GM23338 (cell line): Measurements from ENCODE around the gene ELAC2. TPM values are rescaled to one million over a fixed set of nuclear protein-coding genes. Genes with fewer than 3 reads are reported as not detected.

Source experiments
- ATAC-seq: fragments of 200-7000 bp; cut with Tn5 transposase; 3 replicates; pipeline ENCODE4 v1.9.1; 2020
- DNase-seq: peaks from one replicate; pipeline ENCODE4 v3.0.0-alpha.2; 2015; ENCODE audit warnings: low spot score
- H2AFZ ChIP-seq: fragments of 200-600 bp; sonication (generic); 2 replicates; pipeline ENCODE4 v1.8.0; 2016; ENCODE audit warnings: antibody characterized with exemption, mild to moderate bottlenecking, moderate library complexity
- H3F3A ChIP-seq: fragments of 200-600 bp; sonication (generic); replicated peaks from 2 replicates; pipeline ENCODE4 v1.8.0; 2017; ENCODE audit warnings: antibody characterized with exemption, mixed run types, low read depth
- H3K27ac ChIP-seq: fragments of 200-600 bp; sonication (generic); 2 replicates; pipeline ENCODE4 v1.6.1; 2016; ENCODE audit warnings: low read depth
- H3K27me3 ChIP-seq: fragments of 200-600 bp; sonication (generic); 2 replicates; pipeline ENCODE4 v1.8.0; 2016; ENCODE audit warnings: mild to moderate bottlenecking, mixed run types, moderate library complexity; ENCODE audit not compliant: insufficient read depth
- H3K36me3 ChIP-seq: fragments of 200-600 bp; sonication (generic); 2 replicates; pipeline ENCODE4 v1.8.0; 2016; ENCODE audit warnings: mild to moderate bottlenecking; ENCODE audit not compliant: insufficient read depth
- H3K4me1 ChIP-seq: fragments of 200-600 bp; sonication (generic); 2 replicates; pipeline ENCODE4 v1.8.0; 2016; ENCODE audit warnings: mild to moderate bottlenecking, moderate library complexity; ENCODE audit not compliant: insufficient read depth
- H3K4me2 ChIP-seq: fragments of 200-600 bp; sonication (generic); 2 replicates; pipeline ENCODE4 v1.7.1; 2017; ENCODE audit warnings: mixed run types
- H3K4me3 ChIP-seq: fragments of 200-600 bp; sonication (generic); 2 replicates; pipeline ENCODE4 v1.6.1; 2016; ENCODE audit warnings: mixed run types
- H3K79me2 ChIP-seq: fragments of 200-600 bp; sonication (generic); replicated peaks from 2 replicates; pipeline ENCODE4 v1.8.0; 2017; ENCODE audit warnings: mild to moderate bottlenecking; ENCODE audit not compliant: insufficient read depth
- H3K9me2 ChIP-seq: fragments of 200-600 bp; sonication (generic); 2 replicates; pipeline ENCODE4 v1.8.0; 2017; ENCODE audit not compliant: insufficient read depth
- H4K20me1 ChIP-seq: fragments of 200-600 bp; sonication (generic); replicated peaks from 2 replicates; pipeline ENCODE4 v1.8.0; 2017; ENCODE audit warnings: mild to moderate bottlenecking; ENCODE audit not compliant: insufficient read depth
- H3K27ac Mint-ChIP-seq: 2 replicates; pipeline ENCODE4 v1.8.0; 2020; ENCODE audit warnings: inconsistent platforms, mild to moderate bottlenecking, moderate library complexity, mixed read lengths
- H3K27me3 Mint-ChIP-seq: 3 replicates; pipeline ENCODE4 v1.8.0; 2022; ENCODE audit warnings: low read depth, mild to moderate bottlenecking, moderate library complexity, mixed read lengths, inconsistent platforms; ENCODE audit not compliant: insufficient read depth, poor library complexity
- H3K36me3 Mint-ChIP-seq: 3 replicates; pipeline ENCODE4 v1.8.0; 2021; ENCODE audit warnings: low read depth, mild to moderate bottlenecking, inconsistent platforms, moderate library complexity, mixed read lengths
- H3K4me1 Mint-ChIP-seq: 3 replicates; pipeline ENCODE4 v1.8.0; 2020; ENCODE audit warnings: mild to moderate bottlenecking, inconsistent platforms, mixed read lengths
- H3K4me3 Mint-ChIP-seq: 3 replicates; pipeline ENCODE4 v1.8.0; 2021; ENCODE audit warnings: moderate library complexity, mild to moderate bottlenecking, inconsistent platforms, mixed read lengths
- H3K9me3 Mint-ChIP-seq: 3 replicates; pipeline ENCODE4 v1.8.0; 2020; ENCODE audit warnings: moderate library complexity, mild to moderate bottlenecking, inconsistent platforms, mixed read lengths
- CREB1 ChIP-seq: fragments of 250-450 bp; sonication (Bioruptor Pico); IDR thresholded peaks from 2 replicates; pipeline ENCODE4 v1.5.0; 2020; ENCODE audit warnings: low read depth, mild to moderate bottlenecking, moderate library complexity
- CTCF ChIP-seq, 2 experiments: fragments of 200-600 bp in 1 of 2; sonication (generic) in 1 of 2; conservative IDR thresholded peaks; 2 replicates each; pipeline versions ENCODE4 v1.5.1 to v1.6.1; 2016 to 2017; ENCODE audit warnings: antibody characterized with exemption in 2 of 2, low read depth in 2 of 2, mild to moderate bottlenecking in 2 of 2, moderate library complexity in 1 of 2
- ETS1 ChIP-seq: IDR thresholded peaks from 2 replicates; pipeline ENCODE4 v1.6.1; 2016; ENCODE audit warnings: antibody characterized with exemption
- EZH2 ChIP-seq: fragments of 200-600 bp; sonication (generic); IDR thresholded peaks from one replicate; pipeline ENCODE4 v1.8.0; 2017; ENCODE audit warnings: antibody characterized with exemption, mild to moderate bottlenecking, low read depth; ENCODE audit not compliant: unreplicated experiment
- EZH2phosphoT487 ChIP-seq: fragments of 200-600 bp; sonication (generic); IDR thresholded peaks from one replicate; pipeline ENCODE4 v1.8.1; 2018; ENCODE audit warnings: antibody characterized with exemption; ENCODE audit not compliant: unreplicated experiment
- JUNB ChIP-seq: IDR thresholded peaks from one replicate; pipeline ENCODE4 v1.6.1; 2016; ENCODE audit warnings: antibody characterized with exemption; ENCODE audit not compliant: unreplicated experiment
- NANOG ChIP-seq: IDR thresholded peaks from 2 replicates; pipeline ENCODE4 v1.6.1; 2016; ENCODE audit warnings: antibody characterized with exemption, borderline replicate concordance
- POLR2AphosphoS5 ChIP-seq: IDR thresholded peaks from 2 replicates; pipeline ENCODE4 v1.6.1; 2016; ENCODE audit warnings: antibody characterized with exemption, low read depth
- REST ChIP-seq: IDR thresholded peaks from one replicate; pipeline ENCODE4 v1.6.1; 2018; ENCODE audit warnings: antibody characterized with exemption; ENCODE audit not compliant: unreplicated experiment
- STAT1 ChIP-seq: IDR thresholded peaks from one replicate; pipeline ENCODE4 v1.6.1; 2016; ENCODE audit warnings: antibody characterized with exemption; ENCODE audit not compliant: unreplicated experiment
- ZNF114 ChIP-seq: fragments of 250-450 bp; sonication (Bioruptor Pico); IDR thresholded peaks from 2 replicates; pipeline ENCODE4 v1.5.0; 2020; ENCODE audit warnings: mild to moderate bottlenecking, moderate library complexity
- ZNF331 ChIP-seq: fragments of 250-450 bp; sonication (Bioruptor Pico); IDR thresholded peaks from 2 replicates; pipeline ENCODE4 v1.5.0; 2020; ENCODE audit warnings: low read depth, mild to moderate bottlenecking, moderate library complexity
- ZNF462 ChIP-seq: fragments of 250-450 bp; sonication (Bioruptor Pico); IDR thresholded peaks from 2 replicates; pipeline ENCODE4 v1.5.0; 2020; ENCODE audit warnings: mild to moderate bottlenecking, moderate library complexity
- polyA plus RNA-seq: library from polyadenylated mRNA; unstranded; fragments of >200 nt; fragmentation: Nextera tagmentation; extraction: Ambion mirVana; gene quantifications from 2 replicates; pipeline ENCODE4 v1.2.1, GENCODE V29; 2016
- total RNA-seq: library from RNA; depleted of rRNA; stranded (reverse); fragments of >200 nt; shearing (Covaris generic); gene quantifications from 2 replicates; pipeline ENCODE4 v1.2.3, GENCODE V29; 2014

Gene ELAC2
- total and polyA plus RNA-seq, 2 experiments from 2014 or later = 49.9 to 203 TPM

GRCh38 chr17:12998874-12999273 is 19.0 kb downstream of the ELAC2 start:
- Histone ChIP-seq H2AFZ (no peak overlapping the region), H3K27me3 (no peaks in the 10 kb centered on the region), H3K9me2 (no peaks in the 10 kb centered on the region), H3K27ac (no peak overlapping the region), H3F3A (no peaks in the 10 kb centered on the region), H3K79me2 (peaks cover 10% of the 10 kb centered on the region; the same call in 1 of the 2 replicates), H3K36me3 (peaks cover 81% of the 10 kb centered on the region), H3K4me3 (no peak overlapping the region), H4K20me1 (peaks cover 31% of the 10 kb centered on the region), H3K4me1 (no peaks in the 10 kb centered on the region), H3K4me2 (no peak overlapping the region)
- Mint-ChIP-seq H3K4me1 (no peaks in the 10 kb centered on the region), H3K27ac (no peak overlapping the region), H3K27me3 (peaks cover 4% of the 10 kb centered on the region), H3K4me3 (no peak overlapping the region), H3K9me3 (no peaks in the 10 kb centered on the region; the same call in 2 of the 3 replicates), H3K36me3 (peaks cover 75% of the 10 kb centered on the region)
- TF ChIP-seq STAT1 (no peak), EZH2 (no peak), EZH2phosphoT487 (no peak), CTCF (conservative IDR thresholded peaks at IDR 0.05; ENCODE audit: low read depth in 2 of 2) (no peak), POLR2AphosphoS5 (no peak), ZNF114 (CRISPR knock-in tag) (no peak), NANOG (no peak), CREB1 (CRISPR knock-in tag) (no peak), ZNF462 (no peak), JUNB (no peak), REST (no peak), ZNF331 (CRISPR knock-in tag) (no peak), ETS1 (no peak)
- DNase-seq = no peak
- no peak for ATAC-seq
